GM21619 (cell line): Measurements from ENCODE around the gene FAM81A.

ENCODE experiments used
- ATAC-seq: cut with Tn5 transposase; IDR thresholded peaks from one replicate; pipeline ENCODE4 v1.9.1; 2021; ENCODE audit not compliant: unreplicated experiment

Gene FAM81A

DNA sequence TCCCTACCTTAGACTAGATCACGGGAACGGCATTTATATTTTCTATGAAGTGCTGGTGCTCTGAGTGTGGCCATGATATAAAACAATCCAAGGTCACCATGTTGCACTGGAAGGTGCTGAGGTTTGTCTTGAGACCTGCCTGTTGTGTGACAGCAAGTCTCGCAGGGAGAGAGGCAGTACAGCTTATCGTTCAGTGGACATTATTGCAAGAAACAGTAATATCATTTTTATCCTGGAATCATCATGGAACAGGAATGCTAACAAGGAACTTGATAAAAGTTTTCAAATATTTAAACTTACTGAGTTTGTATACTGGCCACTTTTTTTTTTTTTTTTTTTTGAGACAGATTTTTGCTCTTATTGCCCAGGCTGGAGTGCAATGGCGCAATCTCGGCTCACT lies 133.6 kb downstream of the FAM81A start:
- no peak for ATAC-seq
